Spleen (tissue), 11 donors: ENCODE measurements around the gene MAN1B1. TPM values are rescaled to one million over a fixed set of nuclear protein-coding genes. Genes with fewer than 3 reads are reported as not detected.

Source experiments
- DNase-seq: peaks from one replicate; pipeline ENCODE4 v3.0.0-alpha.2; 2020
- H3K27ac ChIP-seq, 8 donors: fragments of 200-600 bp; sonication (generic) in 7 of 8; 1 replicate in 4 of 8; 2 replicates in 4 of 8; pipeline versions ENCODE4 v1.5.0 to v1.8.0; 2016 to 2021; ENCODE audit warnings: inconsistent platforms in 4 of 8, mild to moderate bottlenecking in 4 of 8, moderate library complexity in 1 of 8
- H3K27me3 ChIP-seq, 7 donors: fragments of 200-600 bp; sonication (generic) in 6 of 7; replicated peaks in 1 of 7; 1 replicate in 4 of 7; 2 replicates in 3 of 7; pipeline versions ENCODE4 v1.5.0 to v1.8.0; 2016 to 2021; ENCODE audit warnings: inconsistent platforms in 3 of 7, mild to moderate bottlenecking in 1 of 7
- H3K36me3 ChIP-seq, 6 donors: fragments of 200-600 bp; sonication (generic) in 5 of 6; 1 replicate in 4 of 6; 2 replicates in 2 of 6; pipeline versions ENCODE4 v1.5.0 to v1.8.0; 2016 to 2021; ENCODE audit warnings: inconsistent platforms in 2 of 6
- H3K4me1 ChIP-seq, 6 donors: fragments of 200-600 bp; sonication (generic) in 5 of 6; 1 replicate in 3 of 6; 2 replicates in 3 of 6; pipeline versions ENCODE4 v1.5.0 to v1.8.0; 2016 to 2021; ENCODE audit warnings: inconsistent platforms in 3 of 6
- H3K4me3 ChIP-seq, 8 donors: fragments of 200-600 bp; sonication (generic) in 7 of 8; 1 replicate in 4 of 8; 2 replicates in 4 of 8; pipeline versions ENCODE4 v1.5.0 to v1.8.0; 2016 to 2021; ENCODE audit warnings: inconsistent platforms in 4 of 8, mild to moderate bottlenecking in 4 of 8, moderate library complexity in 2 of 8
- H3K9me3 ChIP-seq, 8 donors: fragments of 200-600 bp; sonication (generic) in 7 of 8; 1 replicate in 4 of 8; 2 replicates in 4 of 8; pipeline versions ENCODE4 v1.5.0 to v1.8.0; 2016 to 2021; ENCODE audit warnings: inconsistent platforms in 4 of 8
- POLR2A ChIP-seq, 3 donors: fragments of 450-650 bp; IDR thresholded peaks; one replicate each; pipeline ENCODE4 v1.5.1; 2017; ENCODE audit warnings: antibody characterized with exemption in 3 of 3, mild to moderate bottlenecking in 1 of 3
- POLR2AphosphoS5 ChIP-seq, 3 donors: sonication (generic); formaldehyde crosslinking; IDR thresholded peaks; one replicate each; pipeline ENCODE4 v1.5.1; 2017; ENCODE audit warnings: antibody characterized with exemption in 3 of 3
- WGBS, 5 donors: extraction: QIAGEN DNeasy Blood & Tissue Kit in 3 of 5; methylation state at CpG; one replicate each; pipeline versions ENCODE4 v1.1.5 to v1.1.7; 2013 to 2018; 5-methylcytosine and 5-hydroxymethylcytosine counted together
- intact Hi-C: fragments of 100-400 bp; cut with DNase I; formaldehyde crosslinking; loops from one replicate; pipeline ENCODE4 v1.15.0; 2023; ENCODE audit warnings: low total_unique reads
- polyA plus RNA-seq, 3 donors: library from polyadenylated mRNA; stranded (reverse); fragments of 200-250 nt; gene quantifications; one replicate each; pipeline ENCODE4 v1.2.1, GENCODE V29; 2013
- total RNA-seq, 7 donors: library from RNA; depleted of rRNA in 3 of 7; stranded (reverse); fragments of >200 nt in 3 of 7; fragmentation: NEBNext Ultra II Directional in 4 of 7; extraction: Animal tissue kit (Norgen Biotek cat#: 25700) in 4 of 7; gene quantifications; one replicate each; pipeline versions ENCODE4 v1.1.0 to v1.2.1, GENCODE V29; 2016 to 2021
- TF ChIP-seq, protein P1 (sequence below), 11 experiments: fragments of 200-600 bp in 7 of 11; fragments of 450-650 bp in 4 of 11; sonication (generic) in 4 of 11; IDR thresholded peaks in 8 of 11; conservative IDR thresholded peaks in 3 of 11; 1 replicate in 7 of 11; 2 replicates in 4 of 11; pipeline versions ENCODE4 v1.4.0 to v1.8.0; 2016 to 2021; ENCODE audit warnings: antibody characterized with exemption in 11 of 11, inconsistent platforms in 4 of 11, mild to moderate bottlenecking in 1 of 11
- donor health status: healthy with polysubstance abuse.
- donor health status: DM: no; HTN: no; CAD: no; lungs with moderate emphysema.
- donor health status: DM: no; HTN: no; CAD: no.
- donor health status: Bipolar disorder and iron deficiency.
- donor health status: healthy.
- donor health status: DM: no; HTN: no; CAD: no.
- donor health status: DM: yes; HTN: yes; CAD: no.

MAN1B1 gene
- total and polyA plus RNA-seq, 10 donors, result 43.2 to 112 (median 52.8) TPM

DNA sequence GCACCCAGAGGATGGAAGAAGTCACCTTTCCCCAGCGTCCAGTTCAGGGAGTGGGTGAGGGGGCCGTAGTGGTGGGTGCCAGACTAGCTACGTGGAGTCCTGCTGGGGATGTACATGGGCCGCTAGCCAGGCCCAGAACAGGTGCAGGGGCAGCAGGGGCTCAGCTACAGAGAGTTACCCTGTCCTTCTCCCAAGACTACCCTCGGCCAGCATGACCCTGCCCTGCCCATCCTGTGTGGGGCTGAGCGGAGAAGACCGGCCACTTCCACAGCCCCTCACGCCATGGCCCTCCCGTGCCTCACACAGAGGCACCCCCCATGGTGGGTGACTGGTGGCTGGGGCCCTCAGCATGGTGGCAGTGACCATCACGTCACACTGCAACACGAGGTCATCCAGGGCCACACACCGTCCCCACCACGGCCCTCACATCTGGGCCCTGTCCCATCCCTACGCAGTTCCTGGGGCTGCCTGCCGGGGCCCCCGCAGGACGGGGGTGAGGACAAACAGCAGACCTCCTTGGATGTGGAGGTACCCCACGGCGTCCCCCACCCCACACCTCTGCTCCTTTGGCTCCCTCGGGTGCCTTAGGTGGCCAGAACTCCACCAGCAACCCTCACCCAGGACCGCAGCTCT lies 28.7 kb downstream of the MAN1B1 start:
- DNase-seq, result no peak

DNA sequence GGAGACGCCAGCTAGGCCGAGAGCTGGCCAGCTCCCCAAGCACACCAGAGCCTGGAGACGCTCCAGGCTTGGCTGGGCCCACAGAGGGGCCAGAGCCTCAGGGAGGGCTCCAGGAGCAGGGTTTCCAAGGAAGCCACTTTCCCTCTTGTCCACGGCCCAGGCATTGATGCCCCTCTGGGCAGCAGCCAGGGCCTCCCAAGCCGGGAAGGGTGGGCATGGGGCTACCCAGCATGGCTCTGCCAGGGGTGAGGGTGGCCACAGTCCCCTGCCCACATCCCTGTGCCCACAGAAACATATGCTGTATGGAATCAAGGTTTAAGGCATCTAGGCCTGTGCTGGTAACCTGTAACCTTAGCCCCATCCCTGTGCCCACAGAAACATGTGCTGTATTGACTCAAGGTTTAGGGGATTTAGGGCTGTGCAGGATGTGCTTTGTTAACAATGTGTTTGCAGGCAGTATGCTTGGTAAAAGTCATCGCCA lies 29.3 kb downstream of the MAN1B1 start:
- Histone ChIP-seq H3K4me1 (peaks cover 8 to 49% (median 25%) of the 10 kb centered on the region in 6 donors), H3K27ac (no peak overlapping the region), H3K9me3 (no peaks in the 10 kb centered on the region), H3K27me3 (no peaks in the 10 kb centered on the region), H3K4me3 (no peak overlapping the region), H3K36me3 (peaks cover 0 to 24% (median 18%) of the 10 kb centered on the region in 6 donors)
- WGBS, 5 donors, result 68 to 89% (median 78%) methylated on average over 5 to 6 of the region's 6 CpGs
- intact Hi-C loops, result loop anchor here (5.0 kb wide), 1 partner anchor 106 kb away; the partner anchor contains the start of gene RNF208
- TF ChIP-seq POLR2AphosphoS5 (IDR thresholded peaks at IDR 0.05), result no peak
- no peak for TF ChIP-seq POLR2A (IDR thresholded peaks at IDR 0.05)
- TF ChIP-seq, protein P1, sequence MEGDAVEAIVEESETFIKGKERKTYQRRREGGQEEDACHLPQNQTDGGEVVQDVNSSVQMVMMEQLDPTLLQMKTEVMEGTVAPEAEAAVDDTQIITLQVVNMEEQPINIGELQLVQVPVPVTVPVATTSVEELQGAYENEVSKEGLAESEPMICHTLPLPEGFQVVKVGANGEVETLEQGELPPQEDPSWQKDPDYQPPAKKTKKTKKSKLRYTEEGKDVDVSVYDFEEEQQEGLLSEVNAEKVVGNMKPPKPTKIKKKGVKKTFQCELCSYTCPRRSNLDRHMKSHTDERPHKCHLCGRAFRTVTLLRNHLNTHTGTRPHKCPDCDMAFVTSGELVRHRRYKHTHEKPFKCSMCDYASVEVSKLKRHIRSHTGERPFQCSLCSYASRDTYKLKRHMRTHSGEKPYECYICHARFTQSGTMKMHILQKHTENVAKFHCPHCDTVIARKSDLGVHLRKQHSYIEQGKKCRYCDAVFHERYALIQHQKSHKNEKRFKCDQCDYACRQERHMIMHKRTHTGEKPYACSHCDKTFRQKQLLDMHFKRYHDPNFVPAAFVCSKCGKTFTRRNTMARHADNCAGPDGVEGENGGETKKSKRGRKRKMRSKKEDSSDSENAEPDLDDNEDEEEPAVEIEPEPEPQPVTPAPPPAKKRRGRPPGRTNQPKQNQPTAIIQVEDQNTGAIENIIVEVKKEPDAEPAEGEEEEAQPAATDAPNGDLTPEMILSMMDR (IDR thresholded peaks at IDR 0.05 in 8 of 11, conservative IDR thresholded peaks at IDR 0.05 in 3 of 11), result no peak
- DNase-seq, result no peak

More for the DNA sequence above, 28.7 kb downstream of the MAN1B1 start:
- intact Hi-C loops, result loop anchor here (5.0 kb wide), 1 partner anchor 107 kb away; the partner anchor contains the start of gene RNF208
- no peak for TF ChIP-seq POLR2AphosphoS5 (IDR thresholded peaks at IDR 0.05)
- TF ChIP-seq, protein P1 (IDR thresholded peaks at IDR 0.05 in 8 of 11, conservative IDR thresholded peaks at IDR 0.05 in 3 of 11), result no peak
- no peak for TF ChIP-seq POLR2A (IDR thresholded peaks at IDR 0.05)
- peaks cover 0 to 30% (median 23%) of the 10 kb centered on the region in 6 donors for H3K36me3 ChIP-seq
- H3K4me3 ChIP-seq, result peak overlapping the region in 5 of 8 donors; percentile 64 to 94 (median 79)
- H3K4me1 ChIP-seq, result peaks cover 8 to 43% (median 22%) of the 10 kb centered on the region in 6 donors
- 82 to 89% (median 85%) methylated on average over 10 to 21 of the region's 21 CpGs for WGBS, 5 donors
- H3K27me3 ChIP-seq, result no peaks in the 10 kb centered on the region
- peak overlapping the region in 1 of 8 donors; percentile 79 for H3K27ac ChIP-seq
- no peaks in the 10 kb centered on the region for H3K9me3 ChIP-seq

DNA sequence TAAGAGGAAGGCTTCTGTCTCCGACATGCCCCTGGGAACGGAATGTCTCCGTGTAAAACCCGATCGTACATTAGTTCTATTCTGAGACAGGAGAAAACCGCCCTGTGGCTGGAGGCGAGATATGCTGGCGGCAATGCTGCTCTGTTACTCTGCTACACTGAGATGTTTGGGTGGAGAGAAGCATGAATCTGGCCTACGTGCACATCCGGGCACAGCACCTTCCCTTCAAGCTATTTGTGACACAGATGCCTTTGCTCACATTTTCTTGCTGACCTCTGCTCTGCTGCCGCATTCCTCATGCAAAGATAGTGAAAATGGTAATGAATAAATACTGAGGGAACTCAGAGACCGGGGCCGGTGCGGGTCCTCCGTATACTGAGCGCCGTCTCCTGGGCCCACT lies 29.9 kb downstream of the MAN1B1 start:
- intact Hi-C loops, result loop anchor here (5.0 kb wide), 1 partner anchor 106 kb away; the partner anchor contains the start of gene RNF208

More for the DNA sequence above, 29.9 kb downstream of the MAN1B1 start:
- Histone ChIP-seq H3K36me3 (peaks cover 0 to 17% (median 12%) of the 10 kb centered on the region in 6 donors), H3K4me1 (peaks cover 8 to 53% (median 27%) of the 10 kb centered on the region in 6 donors), H3K4me3 (no peak overlapping the region), H3K27ac (no peak overlapping the region), H3K9me3 (no peaks in the 10 kb centered on the region), H3K27me3 (no peaks in the 10 kb centered on the region)
- no peak for TF ChIP-seq POLR2AphosphoS5 (IDR thresholded peaks at IDR 0.05)
- no peak for TF ChIP-seq POLR2A (IDR thresholded peaks at IDR 0.05)
- TF ChIP-seq, protein P1 (IDR thresholded peaks at IDR 0.05 in 8 of 11, conservative IDR thresholded peaks at IDR 0.05 in 3 of 11), result no peak
- DNase-seq, result no peak
- WGBS, 5 donors, result 75 to 84% (median 82%) methylated on average over 17 of the region's 17 CpGs
